Left lung (tissue), 10 donors: Measurements from ENCODE around the gene PCDHA9. TPM values are rescaled to one million over a fixed set of nuclear protein-coding genes. Genes with fewer than 3 reads are reported as not detected.
A peak's percentile ranks its signal among the peaks of the same experiment; 100 is the strongest.
"Not testable (repeated sequence)": the region's sequence is repeated elsewhere in the genome, so short reads cannot be mapped to it uniquely, and the experiment has no call there.

Experiments
- ATAC-seq: fragments of 200-7000 bp; cut with Tn5 transposase; one replicate; pipeline ENCODE4 v1.9.1; 2020; ENCODE audit warnings: moderate library complexity
- DNase-seq, 4 donors: peaks; one replicate each; pipeline ENCODE4 v3.0.0-alpha.2; 2013 to 2020
- H3K27ac ChIP-seq, 2 donors: fragments of 200-600 bp; sonication (generic) in 1 of 2; one replicate each; pipeline versions ENCODE4 v1.5.0 to v1.8.0; 2020 to 2021
- H3K27me3 ChIP-seq, 2 donors: fragments of 200-600 bp; sonication (generic) in 1 of 2; one replicate each; pipeline versions ENCODE4 v1.5.0 to v1.8.0; 2020 to 2021
- H3K36me3 ChIP-seq, 2 donors: fragments of 200-600 bp; sonication (generic) in 1 of 2; one replicate each; pipeline versions ENCODE4 v1.5.0 to v1.8.0; 2020 to 2021
- H3K4me1 ChIP-seq, 2 donors: fragments of 200-600 bp; one replicate each; pipeline ENCODE4 v1.8.0; 2021
- H3K4me3 ChIP-seq, 2 donors: fragments of 200-600 bp; sonication (generic) in 1 of 2; one replicate each; pipeline versions ENCODE4 v1.5.0 to v1.8.0; 2020 to 2021; ENCODE audit warnings: mild to moderate bottlenecking in 1 of 2
- H3K9me3 ChIP-seq, 2 donors: fragments of 200-600 bp; sonication (generic) in 1 of 2; one replicate each; pipeline versions ENCODE4 v1.5.0 to v1.8.0; 2020 to 2021
- CTCF ChIP-seq, 2 donors: fragments of 200-600 bp; sonication (generic) in 1 of 2; IDR thresholded peaks; one replicate each; pipeline versions ENCODE4 v1.5.0 to v1.8.0; 2021; ENCODE audit warnings: antibody characterized with exemption in 2 of 2
- intact Hi-C, 2 donors: fragments of 100-400 bp; cut with DNase I; formaldehyde crosslinking; loops; one replicate each; pipeline versions ENCODE4 v1.11.2 to v1.14.2; 2022
- polyA plus RNA-seq, 6 donors: library from polyadenylated mRNA; unstranded; fragments of 120-200 nt; gene quantifications; one replicate each; pipeline ENCODE4 v1.2.1, GENCODE V29; 2013; ENCODE audit not compliant: insufficient read length in 6 of 6
- total RNA-seq, 2 donors: library from RNA; stranded (reverse); fragmentation: NEBNext Ultra II Directional; extraction: Animal tissue kit (Norgen Biotek cat#: 25700); gene quantifications; one replicate each; pipeline ENCODE4 v1.2.1, GENCODE V29; 2021
- donor health status: DM: no; HTN: yes; CAD: no.
- donor health status: DM: no; HTN: no; CAD: no.

The PCDHA9 gene
- total and polyA plus RNA-seq, 8 donors, result 0.03 to 0.20 (median 0.06) TPM; not detected in 1

- Histone ChIP-seq H3K4me1 (no peaks in the 10 kb centered on the region), H3K27me3 (peaks cover 21 to 79% of the 10 kb centered on the region in 2 donors), H3K9me3 (peaks cover 0 to 46% of the 10 kb centered on the region in 2 donors), H3K4me3 (no peak overlapping the region), H3K36me3 (no peaks in the 10 kb centered on the region), H3K27ac (no peak overlapping the region)
- intact Hi-C loops, result no loop called here
- ATAC-seq (no peak), DNase-seq (peak in 1 of 4 donors; percentile 72)
- no peak for TF ChIP-seq CTCF (IDR thresholded peaks at IDR 0.05)
Observed at GRCh38 chr5:140823475-140823874, 24.7 kb upstream of the PCDHA9 start.

- no peak within 1 kb of the TSS for H3K27ac ChIP-seq
- no peak for TF ChIP-seq CTCF (IDR thresholded peaks at IDR 0.05)
- no peaks in the 10 kb centered on the region for H3K4me1 ChIP-seq
- intact Hi-C loops, result no loop called here
- H3K27me3 ChIP-seq, result peaks cover 21 to 81% of the 10 kb centered on the region in 2 donors
- ATAC-seq (peak; percentile 30), DNase-seq (no peak)
- H3K9me3 ChIP-seq, result peaks cover 0 to 48% of the 10 kb centered on the region in 2 donors
- H3K36me3 ChIP-seq, result no peaks in the 10 kb centered on the region
- no peak within 1 kb of the TSS for H3K4me3 ChIP-seq
Observed at GRCh38 chr5:140827704-140828361, 20.3 kb upstream of the PCDHA9 start, which contains the start of gene PCDHA6. TSS of gene PCDHA6 (plus strand) at chr5:140827960. CDS start at chr5:140828092, 132 bp downstream.

GRCh38 chr5:140828362-140828737 lies 19.8 kb upstream of the PCDHA9 start:
- H3K27me3 ChIP-seq, result peaks cover 21 to 76% of the 10 kb centered on the region in 2 donors
- ATAC-seq, result no peak
- intact Hi-C loops, result no loop called here
- no peaks in the 10 kb centered on the region for H3K36me3 ChIP-seq
- H3K27ac ChIP-seq, result no peak overlapping the region
- DNase-seq, result no peak
- H3K9me3 ChIP-seq, result peaks cover 0 to 42% of the 10 kb centered on the region in 2 donors
- no peak for TF ChIP-seq CTCF (IDR thresholded peaks at IDR 0.05)
- no peaks in the 10 kb centered on the region for H3K4me1 ChIP-seq
- H3K4me3 ChIP-seq, result no peak overlapping the region

GRCh38 chr5:140829511-140830501 lies 18.4 kb upstream of the PCDHA9 start:
- H3K36me3 ChIP-seq, H3K27ac ChIP-seq, intact Hi-C loops, ATAC-seq, H3K4me1 ChIP-seq, H3K4me3 ChIP-seq: not testable (repeated sequence)
- peaks cover 21 to 78% of the 10 kb centered on the region in 2 donors for H3K27me3 ChIP-seq
- H3K9me3 ChIP-seq, result peaks cover 0 to 41% of the 10 kb centered on the region in 2 donors
- peak in 1 of 4 donors; percentile 66 for DNase-seq

GRCh38 chr5:140833993-140834392 lies 14.2 kb upstream of the PCDHA9 start, which contains the start of gene PCDHA7:
TSS of gene PCDHA7 (plus strand) at chr5:140834269. CDS start at chr5:140834384, 115 bp downstream.
- ATAC-seq (no peak), DNase-seq (peak in 1 of 4 donors; percentile 10)
- Histone ChIP-seq H3K27me3 (peaks cover 5 to 82% of the 10 kb centered on the region in 2 donors), H3K4me3 (peak within 1 kb of the TSS in 1 of 2 donors; percentile 10), H3K4me1 (no peaks in the 10 kb centered on the region), H3K36me3 (no peaks in the 10 kb centered on the region), H3K27ac (no peak within 1 kb of the TSS), H3K9me3 (peaks cover 0 to 40% of the 10 kb centered on the region in 2 donors)
- intact Hi-C loops, result no loop called here
- TF ChIP-seq CTCF (IDR thresholded peaks at IDR 0.05), result no peak

GRCh38 chr5:140834439-140835008 lies 13.7 kb upstream of the PCDHA9 start:
- H3K4me1 ChIP-seq, H3K27ac ChIP-seq, H3K36me3 ChIP-seq, intact Hi-C loops, ATAC-seq: not testable (repeated sequence)
- peaks cover 5 to 82% of the 10 kb centered on the region in 2 donors for H3K27me3 ChIP-seq
- peaks cover 0 to 35% of the 10 kb centered on the region in 2 donors for H3K9me3 ChIP-seq
- H3K4me3 ChIP-seq, result peak overlapping the region in 1 of 2 donors; percentile 10
- peak in 1 of 4 donors; percentile 54 for DNase-seq
